GM18907 (cell line): ENCODE measurements around the gene SLC16A14.
"Not testable (repeated sequence)": the region's sequence is repeated elsewhere in the genome, so short reads cannot be mapped to it uniquely, and the experiment has no call there.

Experiments used
- ATAC-seq: cut with Tn5 transposase; IDR thresholded peaks from one replicate; pipeline ENCODE4 v1.9.1; 2021; ENCODE audit warnings: mild to moderate bottlenecking, moderate library complexity; ENCODE audit not compliant: unreplicated experiment

Gene SLC16A14

DNA sequence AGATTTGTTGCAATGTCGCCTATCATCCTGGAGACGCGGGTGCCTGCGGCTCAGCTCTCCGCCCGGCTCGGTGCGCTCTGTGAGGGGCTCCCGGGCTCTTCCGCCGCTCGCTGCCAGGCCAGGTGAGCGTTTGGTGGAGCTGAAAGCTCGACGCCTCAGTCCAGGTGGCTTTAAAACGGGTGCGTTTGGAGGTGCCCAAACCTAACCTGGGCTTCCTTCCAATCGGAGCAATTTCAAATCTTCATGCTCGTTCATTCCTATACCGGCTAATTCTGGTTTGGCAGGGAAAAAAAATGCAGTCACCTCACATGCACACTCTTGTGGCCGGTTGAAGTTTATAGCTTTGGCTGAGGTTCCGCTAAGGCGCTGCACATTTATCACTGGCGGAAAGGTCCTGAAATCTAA, at the start of gene SLC16A14:
SLC16A14 (minus strand) TSS at position 274 of the 405 bp plus-strand sequence. CDS start 9,572 bp downstream, outside the sequence.
- peak; percentile 41 for ATAC-seq

- ATAC-seq = no peak
Observed at GRCh38 chr2:230106771-230107170, 38.0 kb upstream of the SLC16A14 start.

DNA sequence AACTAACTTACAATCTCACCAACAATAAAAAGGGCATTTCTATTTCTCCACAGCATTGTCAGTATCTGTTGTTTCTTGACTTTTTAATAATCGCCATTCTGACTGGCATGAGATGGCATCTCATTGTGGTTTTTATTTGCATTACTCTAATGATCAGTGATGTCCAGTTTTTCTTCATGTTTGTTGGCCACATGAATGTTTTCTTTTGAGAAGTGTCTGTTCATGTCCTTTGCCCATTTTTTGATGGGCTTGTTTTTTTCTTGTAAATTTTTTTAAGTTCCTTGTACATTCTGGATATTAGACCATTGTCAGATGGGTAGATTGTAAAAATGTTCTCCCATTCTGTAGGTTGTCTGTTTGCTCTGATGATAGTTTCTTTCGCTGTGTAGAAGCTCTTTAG, 33.2 kb upstream of the SLC16A14 start:
- not testable (repeated sequence) for ATAC-seq

DNA sequence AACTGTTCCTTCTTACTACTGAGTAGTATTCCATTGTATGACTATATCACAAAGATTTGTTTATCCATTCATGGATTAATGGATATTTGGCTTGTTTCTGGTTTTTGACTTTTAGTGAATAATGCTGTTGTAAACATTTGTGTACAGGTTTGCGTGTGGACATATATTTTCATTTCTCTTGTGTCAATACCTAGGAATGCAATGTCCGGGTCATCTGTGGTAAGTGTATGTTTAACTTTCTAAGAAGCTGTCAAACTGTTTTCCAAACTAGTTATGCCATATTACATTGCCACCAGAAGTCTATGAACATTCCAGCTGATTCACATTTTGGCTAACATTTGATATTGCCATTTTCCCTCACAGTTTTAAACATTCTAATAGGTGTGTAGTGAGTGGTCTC, 29.1 kb upstream of the SLC16A14 start:
- no peak for ATAC-seq

DNA sequence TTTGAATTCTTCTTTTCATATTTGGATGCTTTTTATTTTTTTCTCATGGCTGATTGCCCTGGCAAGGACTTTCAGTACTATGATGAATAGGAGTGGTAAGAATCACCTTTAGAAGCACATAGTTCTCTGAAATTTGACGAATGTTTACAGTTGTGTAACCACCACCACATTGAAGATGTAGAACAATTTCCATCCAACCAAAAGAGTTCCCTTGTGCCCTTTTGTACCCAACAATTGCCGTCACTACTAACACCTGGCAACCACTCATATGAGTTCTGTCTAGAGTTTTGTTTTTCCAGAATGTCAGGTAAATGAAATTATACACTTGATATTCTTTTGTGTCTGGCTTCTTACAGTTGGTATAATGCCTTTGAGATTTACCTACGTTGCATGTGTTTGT, 28.7 kb upstream of the SLC16A14 start:
- ATAC-seq = no peak

DNA sequence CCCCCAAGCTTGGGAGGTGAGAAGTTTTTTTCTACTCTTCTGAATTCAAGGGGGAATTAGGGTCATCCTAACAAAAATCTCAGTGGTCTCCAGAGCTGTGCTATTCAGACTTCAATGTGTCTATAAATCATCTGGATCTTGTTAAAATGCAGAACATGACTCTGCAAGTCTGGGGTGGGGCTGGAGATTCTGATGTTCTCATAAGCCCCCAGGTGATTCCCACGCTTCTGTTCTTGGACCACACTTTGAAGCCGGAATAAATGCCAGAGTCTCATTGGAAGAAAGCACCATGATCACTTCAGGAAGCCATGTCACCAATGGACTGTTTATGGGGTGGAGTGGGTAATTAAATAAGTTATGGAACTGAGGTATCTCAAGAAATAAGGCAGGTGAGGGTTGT, 22.2 kb upstream of the SLC16A14 start:
- no peak for ATAC-seq

GRCh38 chr2:230085201-230085600, 16.5 kb upstream of the SLC16A14 start:
- no peak for ATAC-seq

DNA sequence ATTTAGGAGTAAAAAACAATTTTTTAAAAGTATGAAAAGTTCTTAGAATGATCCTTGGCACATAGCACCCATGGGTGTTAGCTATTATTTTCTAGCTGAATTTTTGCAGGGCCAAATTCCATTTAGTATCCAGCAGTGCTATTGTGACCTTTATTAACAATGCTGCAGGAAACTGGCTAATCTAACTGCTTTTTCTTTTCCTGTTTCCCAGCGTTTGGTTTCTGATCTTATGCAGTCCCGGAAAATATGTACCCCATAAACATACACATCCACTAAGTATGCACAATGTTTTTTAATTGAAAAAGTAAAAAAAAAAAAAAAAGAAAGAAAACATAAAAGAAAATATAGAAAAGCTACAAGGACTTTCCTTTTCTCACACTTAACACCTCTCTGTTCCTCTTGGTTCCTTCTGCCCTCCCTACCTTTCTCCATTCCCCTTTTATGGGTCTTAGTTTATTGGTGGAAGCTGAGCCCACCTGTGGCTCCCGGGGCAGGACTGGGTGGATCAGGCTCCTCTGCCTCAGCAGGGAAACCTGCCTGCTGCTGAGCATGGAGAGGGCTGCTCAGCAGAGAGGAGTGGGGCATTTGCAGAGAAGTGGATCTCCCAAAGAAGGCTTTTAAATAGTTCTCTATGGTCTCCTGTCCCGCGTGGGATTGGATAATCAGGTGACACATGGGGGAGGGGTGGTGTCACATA, 9.3 kb upstream of the SLC16A14 start:
- ATAC-seq = no peak

DNA sequence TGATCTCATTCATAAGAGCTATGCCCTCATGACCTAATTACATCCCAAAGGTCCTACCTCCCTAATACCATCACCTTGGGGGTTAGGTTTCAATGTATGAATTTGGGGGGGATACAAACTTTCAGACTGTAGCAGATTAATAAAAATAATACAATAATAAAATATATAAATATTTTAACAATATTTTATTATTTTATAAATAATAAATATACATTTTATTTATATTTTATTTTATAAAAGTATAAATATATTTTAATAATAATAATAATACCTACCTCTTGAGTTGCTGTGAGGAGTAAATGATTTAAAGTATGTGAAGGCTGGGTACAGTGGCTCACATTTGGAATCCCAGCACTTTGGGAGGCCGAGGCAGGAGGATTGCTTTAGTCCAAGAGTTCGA, 8.1 kb upstream of the SLC16A14 start:
- no peak for ATAC-seq

GRCh38 chr2:230075988-230076631, 7.4 kb upstream of the SLC16A14 start:
- no peak for ATAC-seq

DNA sequence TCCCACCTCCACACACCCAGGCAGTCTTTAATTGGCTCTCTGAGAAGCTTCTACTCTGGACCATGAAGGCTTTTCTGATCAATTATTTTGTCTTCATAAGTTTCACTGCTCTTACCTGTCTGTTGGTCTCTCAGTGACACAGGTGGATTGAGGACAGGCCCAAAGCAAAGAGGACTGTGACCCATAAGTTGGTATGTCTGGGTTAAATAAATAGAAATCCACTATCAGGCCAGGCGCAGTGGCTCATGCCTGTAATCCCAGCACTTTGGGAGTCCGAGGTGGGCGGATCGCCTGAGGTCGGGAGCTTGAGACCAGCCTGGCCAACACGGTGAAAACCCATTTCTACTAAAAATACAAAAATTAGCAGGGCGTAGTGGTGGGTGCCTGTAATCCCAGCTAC, 2.7 kb upstream of the SLC16A14 start:
- ATAC-seq = no peak

DNA sequence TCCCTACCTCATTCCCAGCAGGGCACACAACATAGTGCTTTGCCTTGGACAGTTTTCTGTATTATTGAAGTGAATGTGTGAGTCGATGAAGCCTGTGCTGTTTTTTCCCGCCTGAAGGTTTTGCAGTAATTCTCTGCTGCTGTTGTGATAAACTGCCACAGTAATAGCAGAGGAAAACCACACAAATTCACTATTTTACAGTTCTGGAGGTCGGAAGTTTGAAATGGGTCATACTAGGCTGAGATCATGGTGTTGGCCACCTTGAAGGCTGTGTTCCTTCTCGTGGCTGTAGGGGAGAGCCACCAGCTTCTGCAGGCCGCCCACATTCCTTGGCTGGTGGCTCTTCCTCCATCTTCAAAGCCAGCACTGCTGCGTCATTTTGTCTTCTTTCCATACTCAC, 678 bp upstream of the SLC16A14 start:
- ATAC-seq = no peak

DNA sequence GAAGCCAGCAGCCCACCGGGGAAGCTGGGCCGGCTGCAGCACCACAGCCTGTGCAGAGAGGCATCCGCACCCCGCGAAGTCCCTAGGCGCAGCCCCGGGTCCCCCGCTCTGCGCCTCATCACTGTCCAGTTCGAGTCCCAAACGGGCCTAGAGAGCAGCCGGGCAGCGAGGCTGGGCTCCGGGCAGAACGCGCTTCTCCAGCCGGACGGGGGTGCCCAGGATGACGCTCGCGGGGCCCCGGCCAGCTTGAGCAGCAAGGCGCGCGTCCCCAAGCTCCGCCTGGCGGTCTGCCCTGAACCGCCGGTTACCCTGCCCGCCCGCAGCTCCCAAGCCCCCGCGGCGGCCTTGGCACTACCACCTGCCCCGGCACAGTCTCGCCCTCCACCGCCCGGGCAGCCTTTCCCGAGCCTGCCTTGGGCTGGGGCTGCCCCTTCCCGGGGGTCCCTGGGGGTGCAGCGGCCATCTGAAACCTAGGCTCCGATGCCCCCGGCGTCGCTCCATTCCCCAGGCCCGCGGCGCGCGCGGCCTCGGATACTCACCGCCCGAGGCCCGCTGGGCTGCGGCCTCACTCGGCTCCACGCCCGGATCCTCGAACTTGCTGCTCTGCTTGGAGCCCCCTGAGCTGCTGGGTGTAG, 591 bp downstream of the SLC16A14 start:
- peak; percentile 48 for ATAC-seq

DNA sequence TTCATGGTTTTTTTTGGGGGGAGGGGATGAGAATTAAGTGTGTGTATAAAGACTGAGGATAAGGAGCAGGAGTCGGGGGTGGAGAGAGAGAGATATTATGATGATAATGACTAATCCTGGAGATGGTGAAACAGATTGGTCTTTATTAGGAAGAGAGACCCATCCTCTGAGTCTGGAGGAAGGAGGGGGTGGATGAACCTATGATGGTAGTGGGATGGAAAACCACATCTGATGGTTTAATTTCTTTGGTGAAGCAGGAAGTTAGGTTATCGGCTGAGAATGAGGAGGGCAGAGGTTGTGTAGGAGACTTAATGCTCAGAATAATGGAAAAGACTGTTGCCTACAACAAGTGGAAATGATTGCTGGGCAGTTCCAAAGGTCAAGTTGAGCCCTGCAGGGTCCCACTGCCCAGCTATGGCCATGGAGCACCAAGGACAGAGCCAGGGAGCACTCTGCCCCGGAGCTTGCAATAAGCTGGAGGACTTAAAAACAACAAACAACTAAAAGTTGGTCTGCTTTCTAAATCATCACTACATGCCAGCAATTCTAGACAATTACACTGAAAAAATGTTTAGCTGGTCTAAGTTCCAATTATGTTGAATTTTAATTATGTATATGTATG, 7.9 kb downstream of the SLC16A14 start:
- no peak for ATAC-seq

- no peak for ATAC-seq
Observed at GRCh38 chr2:230053753-230054478, 14.8 kb downstream of the SLC16A14 start.

- no peak for ATAC-seq
Observed at GRCh38 chr2:230052299-230052698, 16.4 kb downstream of the SLC16A14 start.

- ATAC-seq = no peak
Observed at GRCh38 chr2:230050136-230050535, 18.6 kb downstream of the SLC16A14 start.

DNA sequence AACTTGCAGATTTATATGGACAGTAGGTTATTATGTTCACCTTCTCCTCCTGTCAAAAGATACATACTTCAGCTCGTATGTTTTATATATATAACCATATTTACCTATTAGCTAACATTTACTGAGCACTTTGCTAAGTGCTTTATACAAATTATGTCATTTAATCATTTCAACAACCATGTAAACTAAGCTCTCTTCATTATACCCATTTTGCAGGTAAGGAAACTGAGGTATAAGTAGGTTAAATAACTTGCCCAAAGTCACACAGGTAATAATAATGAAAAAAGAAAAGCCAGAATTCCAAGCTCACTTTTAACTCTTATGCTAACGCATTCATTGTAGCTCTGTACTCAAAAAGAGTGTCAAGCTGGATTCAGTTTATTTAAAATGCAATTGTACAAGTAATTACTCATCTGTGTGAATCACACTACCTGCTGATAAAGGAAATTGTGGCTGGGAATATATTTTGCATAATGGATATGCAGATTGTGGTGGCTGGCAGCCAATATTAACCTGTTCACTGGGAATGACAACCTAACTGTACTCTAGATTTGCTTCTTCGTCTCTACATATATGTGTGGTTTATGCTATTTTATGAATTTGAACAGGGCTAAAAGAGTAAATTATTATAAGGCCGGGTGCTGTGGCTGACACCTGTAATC, 20.6 kb downstream of the SLC16A14 start:
- ATAC-seq = no peak

GRCh38 chr2:230046491-230046890, 22.2 kb downstream of the SLC16A14 start:
- ATAC-seq = no peak

- ATAC-seq = no peak
Observed at GRCh38 chr2:230043461-230043860, 25.3 kb downstream of the SLC16A14 start.

- no peak for ATAC-seq
Observed at GRCh38 chr2:230043025-230043424, 25.7 kb downstream of the SLC16A14 start.
